NCI-H2107 treated with DMSO at 0.1 percent for 48 hours (cell line): Measurements from ENCODE around the gene COX20.

Source experiments
- DNase-seq: peaks from one replicate; lab custom pipeline; 2025; ENCODE audit not compliant: unreplicated experiment; lab: John Stamatoyannopoulos, UW

Gene COX20

DNA sequence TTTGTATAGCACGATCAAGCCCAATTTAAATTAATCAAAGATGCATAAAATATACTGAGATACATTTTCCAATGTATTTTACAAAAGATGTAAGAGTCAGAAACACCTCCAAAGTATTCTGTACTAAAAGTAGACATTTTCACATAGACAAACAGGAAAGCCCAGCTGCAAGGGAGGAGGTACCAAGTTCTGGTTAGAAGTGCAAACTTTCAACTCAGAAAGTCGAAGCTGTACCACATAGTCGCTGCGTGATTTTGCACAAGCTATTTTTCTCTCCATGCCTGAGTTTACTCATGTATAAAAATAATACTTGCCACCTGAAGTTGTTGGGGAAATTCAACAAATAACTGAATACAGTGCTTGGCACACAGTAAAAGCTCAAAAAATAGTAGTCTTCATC lies 34.5 kb downstream of the COX20 start:
- DNase-seq: no peak

DNA sequence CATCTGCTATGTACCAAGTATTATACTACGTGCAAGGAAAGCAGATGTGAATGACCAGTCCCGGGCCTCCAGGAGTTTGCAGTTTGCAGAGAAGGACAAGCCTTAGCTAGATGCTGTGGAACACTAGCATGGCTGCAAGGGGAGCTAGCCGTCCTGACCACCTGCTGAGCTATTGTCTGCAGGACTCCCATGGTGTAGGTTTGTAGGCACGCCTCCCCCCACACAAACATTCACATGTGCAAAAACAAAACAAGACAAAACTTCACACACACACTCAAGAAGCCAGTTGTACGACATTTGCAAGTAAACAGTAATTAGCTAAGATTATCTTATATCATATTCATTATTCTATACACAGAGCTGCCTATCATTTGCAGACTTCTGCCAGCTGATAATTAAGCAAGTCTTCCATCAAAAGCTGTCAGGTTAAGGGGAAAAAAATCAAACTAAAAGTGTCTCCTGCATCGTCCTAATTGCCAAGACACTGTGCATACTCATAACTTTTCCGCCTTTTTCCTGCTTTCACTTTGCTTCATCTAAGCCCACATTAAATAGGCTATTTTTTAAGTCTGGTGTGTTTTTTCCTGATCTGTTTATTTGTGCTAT lies 39.6 kb downstream of the COX20 start:
- peak; percentile 79 for DNase-seq

DNA sequence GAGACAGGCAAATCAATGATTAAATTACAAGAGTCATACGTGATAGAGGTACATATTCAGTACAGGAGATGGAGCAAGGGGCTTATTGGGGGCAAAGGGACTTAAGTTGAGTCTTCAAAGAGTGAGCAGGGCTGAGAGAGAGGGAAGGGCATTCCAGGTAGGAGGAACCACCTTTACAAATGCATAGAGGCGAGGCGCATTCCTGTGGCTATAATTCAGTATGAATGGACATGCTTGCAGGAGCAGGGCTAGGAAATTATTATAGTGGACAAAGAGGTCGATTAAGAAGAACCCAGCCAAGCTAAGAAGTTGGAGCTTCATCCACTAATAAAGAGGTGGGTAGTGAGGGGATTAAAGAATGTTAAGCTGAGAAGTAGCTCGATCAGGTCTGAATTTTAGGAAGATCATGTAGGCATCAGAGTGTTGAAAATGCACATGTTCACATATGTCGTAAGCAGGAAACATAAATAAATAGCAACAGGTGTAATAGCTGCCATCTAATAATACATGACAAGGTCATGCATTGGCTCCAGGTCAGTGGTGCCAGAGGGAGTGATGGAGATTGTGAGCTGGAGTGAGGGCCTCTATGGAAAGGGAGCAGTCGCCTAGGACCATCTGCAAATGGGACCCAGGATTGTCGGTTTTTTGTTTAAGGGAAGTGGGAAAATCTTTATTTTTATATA lies 40.9 kb downstream of the COX20 start:
- DNase-seq: no peak

DNA sequence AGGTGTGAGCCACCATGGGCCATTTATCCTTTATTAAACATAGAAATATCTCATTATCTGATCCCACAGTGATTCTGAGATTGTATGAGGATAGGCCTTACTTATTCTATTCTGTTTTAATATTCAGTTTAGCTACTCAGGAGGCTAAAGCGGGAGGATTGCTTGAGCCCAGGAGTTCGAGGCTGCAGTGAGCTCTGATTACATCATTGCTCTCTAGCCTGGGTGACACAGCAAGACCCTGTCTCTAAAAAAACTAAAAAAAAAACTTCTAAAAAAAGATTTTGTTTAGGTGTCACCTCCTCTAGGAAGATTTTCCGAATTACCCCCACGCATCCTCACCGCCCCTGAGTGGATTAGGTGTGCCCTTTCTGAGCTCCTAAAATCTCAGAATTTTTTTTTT lies 43.2 kb downstream of the COX20 start:
- DNase-seq: no peak

DNA sequence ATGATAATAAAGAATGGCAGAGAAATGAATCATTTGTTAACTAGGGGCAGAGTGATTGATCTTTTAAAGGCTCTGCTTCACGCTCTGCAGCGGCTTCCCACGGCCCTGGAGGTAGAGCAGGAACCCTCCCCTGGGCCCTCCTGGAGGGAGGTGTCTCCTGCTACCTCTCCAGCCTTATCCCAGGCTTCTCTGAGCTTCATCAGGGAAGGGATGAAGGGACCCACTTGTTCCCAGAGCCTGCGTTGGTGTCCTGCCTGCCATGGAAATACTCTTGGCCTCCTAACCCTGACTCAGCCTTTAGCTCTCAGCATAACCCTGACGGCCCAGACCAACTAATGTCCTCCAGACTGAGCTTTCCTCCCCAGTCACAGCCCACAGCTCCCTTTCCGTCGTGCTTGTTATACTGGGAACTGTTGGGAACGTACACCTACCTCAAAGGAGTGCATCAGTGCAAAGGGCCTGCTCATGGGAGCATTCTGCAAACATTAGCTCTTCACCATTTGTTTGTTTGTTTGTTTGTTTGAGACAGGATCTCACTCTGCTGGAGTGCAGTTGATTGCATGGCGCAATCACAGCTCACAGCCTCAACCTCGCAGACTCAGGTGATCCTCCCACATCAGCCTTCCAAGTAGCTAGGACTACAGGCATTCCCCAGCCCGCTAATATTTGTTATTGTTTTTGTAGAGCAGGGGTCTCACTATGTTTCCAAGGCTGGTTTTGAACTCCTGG lies 46.3 kb downstream of the COX20 start:
- DNase-seq: no peak

DNA sequence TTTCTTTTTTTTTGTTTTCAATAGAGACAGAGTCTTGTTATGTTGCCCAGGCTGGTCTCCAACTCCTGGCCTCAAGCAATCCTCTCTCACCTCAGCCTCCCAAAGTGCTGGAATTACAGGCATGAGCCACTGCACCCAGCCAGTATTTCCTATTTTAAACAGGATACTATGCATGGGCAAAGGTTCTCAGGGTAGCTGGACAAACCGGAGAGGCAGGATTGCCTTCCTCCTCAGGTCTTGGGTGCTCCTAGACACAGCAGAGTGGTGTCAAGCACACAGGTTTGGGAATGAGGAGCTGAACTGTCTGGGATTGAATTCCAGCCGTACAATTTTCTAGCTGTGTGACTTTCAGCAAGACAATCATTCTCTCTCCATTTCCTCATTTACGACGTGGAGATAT lies 51.8 kb downstream of the COX20 start:
- no peak for DNase-seq

DNA sequence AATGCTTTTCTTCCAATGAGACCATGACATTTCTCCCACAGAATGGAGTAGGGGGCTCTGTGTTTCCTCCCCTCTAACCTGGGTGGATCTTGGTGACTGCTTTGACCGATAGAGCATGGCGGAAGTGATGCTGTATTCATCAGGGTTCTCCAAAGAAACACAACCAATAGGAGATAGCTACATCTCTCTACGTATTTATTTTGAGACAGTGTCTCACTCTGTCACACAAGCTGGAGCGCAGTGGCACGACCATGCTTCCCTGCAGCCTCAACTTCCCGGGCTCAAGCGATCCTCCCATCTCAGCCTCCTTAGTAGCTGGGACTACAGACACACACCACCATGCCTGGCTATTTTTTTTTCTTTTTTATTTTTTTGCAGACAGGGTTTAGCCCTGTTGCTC lies 58.4 kb downstream of the COX20 start:
- DNase-seq: no peak
